GM19438 (cell line): ENCODE data around the gene TRPC5OS.

Source experiments
- ATAC-seq: cut with Tn5 transposase; IDR thresholded peaks from one replicate; pipeline ENCODE4 v1.9.1; 2021; ENCODE audit warnings: low read depth; ENCODE audit not compliant: unreplicated experiment

The TRPC5OS gene

GRCh38 chrX:111875881-111876280, at the start of gene TRPC5OS:
Gene TRPC5OS, plus strand, starts transcription at chrX:111876181. Its CDS starts 25,669 bp downstream, at chrX:111901850.
- no peak for ATAC-seq

GRCh38 chrX:111829345-111829744, 46.6 kb upstream of the TRPC5OS start:
- no peak for ATAC-seq

- no peak for ATAC-seq
These were observed 45.4 kb upstream of the TRPC5OS start for GRCh38 chrX:111830571-111830970.

GRCh38 chrX:111831343-111831742, 44.6 kb upstream of the TRPC5OS start:
- no peak for ATAC-seq

- ATAC-seq: no peak
These were observed 38.8 kb upstream of the TRPC5OS start for GRCh38 chrX:111837197-111837596.

GRCh38 chrX:111847491-111848133, 28.4 kb upstream of the TRPC5OS start:
- ATAC-seq: no peak

GRCh38 chrX:111848541-111848940, 27.4 kb upstream of the TRPC5OS start:
- no peak for ATAC-seq

- ATAC-seq: no peak
These were observed 25.0 kb upstream of the TRPC5OS start for GRCh38 chrX:111850975-111851374.

GRCh38 chrX:111854556-111855490, 21.2 kb upstream of the TRPC5OS start:
- ATAC-seq: no peak

GRCh38 chrX:111857534-111858060, 18.4 kb upstream of the TRPC5OS start:
- ATAC-seq: no peak

- no peak for ATAC-seq
These were observed 14.4 kb upstream of the TRPC5OS start for GRCh38 chrX:111861605-111862004.

GRCh38 chrX:111867236-111867635, 8.7 kb upstream of the TRPC5OS start:
- no peak for ATAC-seq

- peak; percentile 47 for ATAC-seq
These were observed 7.0 kb upstream of the TRPC5OS start for GRCh38 chrX:111868726-111869638.

- ATAC-seq: peak; percentile 81
These were observed 6.3 kb upstream of the TRPC5OS start for GRCh38 chrX:111869639-111870034.

GRCh38 chrX:111874241-111874640, 1.7 kb upstream of the TRPC5OS start:
- no peak for ATAC-seq

GRCh38 chrX:111876646-111877045, 665 bp downstream of the TRPC5OS start:
- no peak for ATAC-seq

GRCh38 chrX:111877681-111878080, 1.7 kb downstream of the TRPC5OS start:
- no peak for ATAC-seq

- no peak for ATAC-seq
These were observed 4.8 kb downstream of the TRPC5OS start for GRCh38 chrX:111880735-111881134.

GRCh38 chrX:111881715-111882114, 5.7 kb downstream of the TRPC5OS start:
- ATAC-seq: no peak

GRCh38 chrX:111886678-111887077, 10.7 kb downstream of the TRPC5OS start:
- ATAC-seq: no peak
